Calu3 (cell line): ENCODE measurements around the gene TAS2R5. TPM values are rescaled to one million over a fixed set of nuclear protein-coding genes. Genes with fewer than 3 reads are reported as not detected.
A peak's percentile ranks its signal among the peaks of the same experiment; 100 is the strongest.
"Not testable (repeated sequence)": the region's sequence is repeated elsewhere in the genome, so short reads cannot be mapped to it uniquely, and the experiment has no call there.

Experiments used
- BruUV-seq: library from RNA; stranded (reverse); fragments of 400-500 nt; replicated peaks from 2 replicates; lab custom pipeline; 2021; lab: Mats Ljungman, UMichigan
- CTCF ChIA-PET: fragments of 300-600 bp; sonication (Branson Sonifier 250); formaldehyde crosslinking; loops from one replicate; lab custom pipeline; 2022; ENCODE audit warnings: antibody characterized with exemption; lab: Charles Lee
- DNase-seq: peaks from one replicate; pipeline ENCODE4 v3.0.0; 2022
- H3K27ac Mint-ChIP-seq: one replicate; pipeline ENCODE4 v1.8.0; 2022; ENCODE audit warnings: mixed read lengths; ENCODE audit not compliant: unreplicated experiment
- H3K27me3 Mint-ChIP-seq: one replicate; pipeline ENCODE4 v1.8.0; 2022; ENCODE audit warnings: mixed read lengths; ENCODE audit not compliant: unreplicated experiment
- H3K36me3 Mint-ChIP-seq: one replicate; pipeline ENCODE4 v1.8.0; 2022; ENCODE audit warnings: mild to moderate bottlenecking, moderate library complexity, mixed read lengths; ENCODE audit not compliant: insufficient read depth, unreplicated experiment
- H3K4me1 Mint-ChIP-seq: one replicate; pipeline ENCODE4 v1.8.0; 2022; ENCODE audit warnings: mild to moderate bottlenecking, low read depth, mixed read lengths; ENCODE audit not compliant: unreplicated experiment
- H3K4me3 Mint-ChIP-seq: one replicate; pipeline ENCODE4 v1.8.0; 2022; ENCODE audit warnings: mild to moderate bottlenecking, low read depth, moderate library complexity, mixed read lengths; ENCODE audit not compliant: unreplicated experiment
- H3K9me3 Mint-ChIP-seq: one replicate; pipeline ENCODE4 v1.8.0; 2022; ENCODE audit warnings: low read depth, mixed read lengths; ENCODE audit not compliant: unreplicated experiment
- CTCF ChIP-seq: fragments of 200-600 bp; IDR thresholded peaks from one replicate; pipeline ENCODE4 v1.8.0; 2022; ENCODE audit warnings: antibody characterized with exemption; ENCODE audit not compliant: unreplicated experiment
- intact Hi-C: fragments of 100-400 bp; cut with micrococcal nuclease; formaldehyde crosslinking; loops from one replicate; pipeline ENCODE4 v1.10.0; 2022; ENCODE audit not compliant: unreplicated experiment
- total RNA-seq: library from RNA; stranded (reverse); gene quantifications from 2 replicates; pipeline ENCODE4 v1.2.3, GENCODE V29; 2022

TAS2R5 gene
- total RNA-seq, 1 experiment from 2014 or later = 3.6 TPM

GRCh38 chr7:141752634-141753033 is 37.4 kb upstream of the TAS2R5 start:
- Mint-ChIP-seq H3K4me1 (no peaks in the 10 kb centered on the region), H3K27ac (no peak overlapping the region), H3K9me3 (peaks cover 5% of the 10 kb centered on the region), H3K4me3 (no peak overlapping the region), H3K36me3 (peaks cover 58% of the 10 kb centered on the region), H3K27me3 (no peaks in the 10 kb centered on the region)
- no peak for DNase-seq
- TF ChIP-seq CTCF = no peak
- CTCF ChIA-PET = no interaction called here
- no TSS peak for BruUV-seq
- intact Hi-C loops = no loop called here

- TF ChIP-seq CTCF = peak; percentile 38
- DNase-seq = peak; percentile 33
- Mint-ChIP-seq H3K4me3 (no peak overlapping the region), H3K27ac (no peak overlapping the region), H3K27me3 (no peaks in the 10 kb centered on the region), H3K36me3 (peaks cover 55% of the 10 kb centered on the region), H3K9me3 (peaks cover 5% of the 10 kb centered on the region), H3K4me1 (no peaks in the 10 kb centered on the region)
- intact Hi-C loops = no loop called here
- CTCF ChIA-PET = no interaction called here
- no TSS peak for BruUV-seq
Measured at GRCh38 chr7:141754939-141755338, 35.1 kb upstream of the TAS2R5 start.

- Mint-ChIP-seq H3K27me3 (no peaks in the 10 kb centered on the region), H3K4me3 (no peak within 1 kb of the TSS), H3K36me3 (peaks cover 8% of the 10 kb centered on the region), H3K27ac (no peak within 1 kb of the TSS), H3K4me1 (no peaks in the 10 kb centered on the region), H3K9me3 (no peaks in the 10 kb centered on the region)
- intact Hi-C loops = no loop called here
- CTCF ChIA-PET = no interaction called here
- TF ChIP-seq CTCF = no peak
- DNase-seq = no peak
- no TSS peak for BruUV-seq
Measured at GRCh38 chr7:141763797-141764196, 26.2 kb upstream of the TAS2R5 start, which contains the start of gene TAS2R3. TSS of gene TAS2R3 (plus strand) at chr7:141764097. CDS start at chr7:141764159, 62 bp downstream.

- H3K4me1 Mint-ChIP-seq, H3K9me3 Mint-ChIP-seq, H3K36me3 Mint-ChIP-seq, BruUV-seq, H3K27ac Mint-ChIP-seq, DNase-seq, CTCF ChIA-PET, intact Hi-C loops, H3K27me3 Mint-ChIP-seq, H3K4me3 Mint-ChIP-seq: not testable (repeated sequence)
Measured at GRCh38 chr7:141770083-141770583, 19.9 kb upstream of the TAS2R5 start.

GRCh38 chr7:141776374-141776773 is 13.6 kb upstream of the TAS2R5 start, which contains the start of gene TAS2R4:
TSS of gene TAS2R4 (plus strand) at chr7:141776674. CDS start at chr7:141778489, 1,815 bp downstream.
- CTCF ChIA-PET = no interaction called here

More at GRCh38 chr7:141776374-141776773, 13.6 kb upstream of the TAS2R5 start, which contains the start of gene TAS2R4:
- no peak for TF ChIP-seq CTCF
- Mint-ChIP-seq H3K9me3 (peaks cover 7% of the 10 kb centered on the region), H3K27ac (no peak within 1 kb of the TSS), H3K4me3 (no peak within 1 kb of the TSS), H3K27me3 (no peaks in the 10 kb centered on the region), H3K36me3 (no peaks in the 10 kb centered on the region), H3K4me1 (no peaks in the 10 kb centered on the region)
- BruUV-seq = no TSS peak
- intact Hi-C loops = no loop called here
- DNase-seq = no peak
